CD4-positive, alpha-beta T cell treated with Interleukin-12 subunit alpha and Interleukin-12 subunit beta, for 1 hour (primary cell): ENCODE data around the gene BACE2.
"Not testable (repeated sequence)": the region's sequence is repeated elsewhere in the genome, so short reads cannot be mapped to it uniquely, and the experiment has no call there.

Experiments
- DNase-seq: peaks from one replicate; pipeline ENCODE4 v3.0.0-alpha.2; 2020

BACE2 gene

DNA sequence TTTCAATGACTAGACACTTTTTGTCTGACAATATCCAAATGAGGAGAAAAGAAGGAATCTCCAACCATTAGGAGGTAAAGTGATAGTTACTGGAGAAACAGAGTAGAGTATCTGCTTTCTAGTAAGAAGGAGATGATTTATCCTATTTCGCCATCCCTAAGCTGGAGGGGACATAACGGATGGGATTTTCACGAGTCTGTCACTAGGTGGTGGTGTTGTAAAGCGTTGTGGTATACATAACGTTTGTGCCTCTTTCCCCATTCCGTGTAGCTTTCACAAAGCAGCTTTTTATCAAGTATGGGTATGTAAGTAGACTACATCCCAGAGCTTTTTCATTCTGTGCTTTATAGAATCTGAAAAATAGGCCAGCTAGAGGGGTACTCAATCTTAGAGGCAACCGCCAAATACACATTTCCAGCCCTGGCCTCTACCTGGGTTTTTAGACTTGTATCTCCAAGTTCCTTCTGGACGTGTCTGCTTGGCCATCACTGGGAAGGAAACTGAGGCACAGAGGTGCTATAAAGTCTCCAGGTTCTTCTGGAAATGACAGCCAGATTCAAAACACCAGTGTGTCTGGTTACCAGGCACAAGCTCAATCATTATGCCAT lies 115.4 kb downstream of the BACE2 start:
- DNase-seq, result peak; percentile 71

- no peak for DNase-seq
Observed at GRCh38 chr21:41289431-41289830, 121.5 kb downstream of the BACE2 start.

GRCh38 chr21:41290106-41290799 lies 122.3 kb downstream of the BACE2 start:
- no peak for DNase-seq

GRCh38 chr21:41294548-41295231 lies 126.7 kb downstream of the BACE2 start:
- DNase-seq, result no peak

DNA sequence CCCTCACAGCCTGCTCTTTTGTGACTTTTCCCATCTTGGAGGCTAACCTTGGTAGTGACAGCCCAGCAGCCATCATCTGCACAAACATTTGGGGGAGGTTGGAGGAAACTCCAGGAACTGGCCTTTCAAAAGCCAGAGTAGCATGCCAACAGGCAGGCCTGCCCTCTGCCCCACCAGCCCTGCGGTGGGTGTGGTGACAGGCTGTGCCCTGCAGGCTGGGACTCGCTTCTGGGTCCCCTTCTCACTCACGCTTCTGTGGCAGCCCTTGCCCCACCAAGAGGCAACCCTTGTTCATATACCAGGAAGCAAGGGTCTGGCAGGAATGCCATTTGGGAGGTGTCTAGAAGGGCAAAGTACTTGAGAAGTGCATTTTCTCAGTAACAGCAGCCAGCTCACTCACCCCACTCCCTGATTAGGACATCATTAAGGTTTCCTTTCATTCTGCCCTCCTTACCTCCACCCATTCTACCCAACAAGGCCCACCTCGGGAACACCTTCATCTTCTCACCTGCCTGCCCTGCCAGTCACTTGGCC lies 127.8 kb downstream of the BACE2 start:
- no peak for DNase-seq

GRCh38 chr21:41302976-41303375 lies 135.0 kb downstream of the BACE2 start:
- DNase-seq, result no peak

DNA sequence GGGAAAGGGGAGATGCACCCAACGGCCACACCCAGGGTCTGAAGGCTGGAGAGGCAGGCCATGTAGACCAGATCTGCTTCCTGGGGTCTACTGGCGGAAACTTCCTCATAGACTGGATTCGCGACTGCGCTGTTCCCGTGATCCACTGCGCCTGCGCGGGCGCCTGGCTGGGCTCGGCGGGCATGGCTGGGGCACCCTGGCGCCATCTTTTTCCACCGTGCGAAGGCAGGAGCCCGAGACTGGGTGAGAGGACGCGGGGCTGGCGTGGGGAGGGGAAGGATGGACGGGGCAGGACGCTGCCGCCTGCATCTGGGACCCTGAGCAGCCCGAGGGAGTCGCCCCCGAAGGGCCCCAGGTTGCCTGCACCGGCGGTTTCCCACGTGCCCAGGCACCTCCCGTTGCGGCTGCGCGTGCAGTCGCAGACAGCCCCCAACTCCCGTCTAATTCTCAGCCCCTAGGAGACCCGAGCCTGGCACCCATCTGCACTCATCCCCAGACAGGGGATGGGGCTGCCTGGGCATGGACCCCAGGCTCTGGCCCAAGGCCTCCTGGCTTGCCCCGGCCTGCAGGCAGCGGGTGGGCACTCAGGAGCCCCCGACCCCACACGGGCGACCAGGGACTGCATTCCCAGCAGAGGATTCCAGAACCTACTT lies 136.2 kb downstream of the BACE2 start:
- DNase-seq, result no peak

GRCh38 chr21:41307219-41307618 lies 139.3 kb downstream of the BACE2 start:
- DNase-seq, result no peak

DNA sequence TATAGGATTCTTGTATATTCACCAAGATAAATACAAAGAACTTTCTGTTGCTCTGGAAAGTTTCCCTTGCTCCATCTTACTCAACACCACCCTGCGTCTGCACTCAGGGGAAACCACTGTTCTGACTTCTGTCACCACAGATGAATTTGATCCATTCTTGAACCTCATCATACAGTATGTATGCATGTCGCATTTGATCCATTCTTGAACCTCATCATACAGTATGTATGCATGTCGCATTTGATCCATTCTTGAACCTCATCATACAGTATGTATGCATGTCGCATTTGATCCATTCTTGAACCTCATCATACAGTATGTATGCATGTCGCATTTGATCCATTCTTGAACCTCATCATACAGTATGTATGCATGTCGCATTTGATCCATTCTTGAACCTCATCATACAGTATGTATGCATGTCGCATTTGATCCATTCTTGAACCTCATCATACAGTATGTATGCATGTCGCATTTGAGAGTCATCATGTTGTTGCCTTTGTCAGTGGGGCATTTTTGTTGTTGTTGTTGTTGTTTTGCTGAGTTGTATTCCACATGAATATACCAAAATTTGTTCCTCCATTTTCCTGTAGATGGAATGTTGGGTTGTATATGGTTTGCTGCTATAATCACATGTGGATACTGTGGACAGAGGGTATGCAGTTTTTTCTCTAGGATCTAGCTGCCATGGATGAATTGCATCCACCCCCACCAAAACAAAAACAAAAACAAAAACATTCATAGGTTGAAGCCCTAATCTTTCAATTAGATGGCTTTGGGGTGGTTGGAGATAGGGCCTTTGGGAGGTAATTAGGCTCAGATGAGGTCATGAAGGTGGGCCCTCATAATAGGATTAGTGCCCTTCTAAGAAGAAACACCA lies 145.6 kb downstream of the BACE2 start:
- DNase-seq, result not testable (repeated sequence)

DNA sequence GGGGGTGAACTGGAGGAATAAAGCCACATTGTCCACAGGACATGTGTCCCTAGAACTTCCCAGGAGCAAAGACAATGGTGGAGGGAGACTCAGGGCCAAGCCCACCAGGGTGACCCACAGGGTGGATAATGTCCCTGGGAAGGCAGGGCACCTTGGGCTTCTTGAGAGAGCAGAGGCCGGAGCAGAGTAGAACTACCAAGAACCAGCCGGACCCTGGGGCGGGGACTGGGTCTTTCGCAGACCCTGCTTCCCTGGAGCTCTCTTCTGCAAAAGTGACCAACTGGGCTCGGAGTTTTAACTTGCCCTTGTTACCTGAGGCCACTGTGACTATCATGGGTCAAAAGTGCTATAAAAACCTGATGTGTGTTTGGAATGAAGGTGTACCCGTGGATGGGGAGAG lies 147.8 kb downstream of the BACE2 start:
- no peak for DNase-seq

- no peak for DNase-seq
Observed at GRCh38 chr21:41316200-41317062, 148.5 kb downstream of the BACE2 start, which contains the start of gene FAM3B. TSS of gene FAM3B (plus strand) at chr21:41316801. CDS start at chr21:41316880, 79 bp downstream.

DNA sequence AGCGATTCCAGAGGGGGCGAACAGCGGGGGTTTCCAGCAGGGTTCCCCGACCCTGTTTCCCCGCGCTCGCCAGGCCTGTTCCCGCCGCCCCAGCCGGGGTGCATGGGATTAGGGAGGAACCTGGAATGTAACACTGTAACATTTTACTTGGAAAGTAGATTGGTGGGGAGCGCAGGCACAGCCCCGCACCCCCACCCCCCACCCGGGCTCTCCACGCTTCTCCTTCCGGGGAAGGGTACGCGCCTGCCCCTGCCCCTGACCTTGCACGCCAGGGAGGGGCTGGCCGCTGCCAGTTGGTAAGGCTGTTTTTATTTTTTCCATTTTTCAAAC lies 149.1 kb downstream of the BACE2 start:
- DNase-seq, result no peak

DNA sequence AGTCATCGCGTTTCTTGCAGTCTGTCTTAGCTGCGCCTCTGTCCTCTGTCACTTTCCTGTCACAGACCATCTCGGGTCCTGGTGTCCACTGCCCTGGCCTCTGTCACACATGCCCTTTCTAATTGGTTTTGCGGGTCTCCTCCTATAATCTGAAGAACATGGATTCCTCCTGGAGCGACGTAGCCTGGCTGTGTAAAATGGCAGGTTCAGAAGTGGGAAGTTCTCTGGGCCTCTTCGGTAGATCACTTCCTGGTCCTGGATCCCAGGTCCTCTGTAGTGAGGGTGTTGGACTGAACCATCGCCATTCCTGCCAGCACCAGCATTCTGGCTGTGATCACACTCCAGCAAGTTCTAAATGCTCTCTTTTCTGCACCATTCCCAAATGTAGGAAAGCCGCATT lies 149.5 kb downstream of the BACE2 start:
- DNase-seq, result no peak

- no peak for DNase-seq
Observed at GRCh38 chr21:41318218-41318617, 150.3 kb downstream of the BACE2 start.

DNA sequence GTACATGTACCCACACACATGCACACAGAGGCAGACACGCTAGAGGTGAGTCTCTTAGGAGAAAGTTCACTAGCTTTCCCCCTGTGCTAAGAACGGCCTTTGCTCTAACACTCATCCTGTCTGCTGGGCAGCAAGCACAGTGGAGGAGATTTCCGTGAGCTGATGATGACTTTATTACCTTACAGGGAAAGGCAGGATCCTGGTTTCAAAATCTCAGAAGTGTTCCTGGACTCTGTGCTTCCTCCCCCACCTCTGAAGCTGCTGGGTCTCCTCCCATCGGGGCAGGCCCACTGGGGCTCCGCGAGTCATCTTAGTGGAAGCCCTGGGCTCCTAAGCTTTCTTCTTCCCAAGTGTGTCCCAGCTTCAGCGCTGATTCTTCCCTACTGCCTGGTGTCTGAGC lies 151.3 kb downstream of the BACE2 start:
- DNase-seq, result no peak

GRCh38 chr21:41321211-41321907 lies 153.4 kb downstream of the BACE2 start:
- DNase-seq, result no peak

DNA sequence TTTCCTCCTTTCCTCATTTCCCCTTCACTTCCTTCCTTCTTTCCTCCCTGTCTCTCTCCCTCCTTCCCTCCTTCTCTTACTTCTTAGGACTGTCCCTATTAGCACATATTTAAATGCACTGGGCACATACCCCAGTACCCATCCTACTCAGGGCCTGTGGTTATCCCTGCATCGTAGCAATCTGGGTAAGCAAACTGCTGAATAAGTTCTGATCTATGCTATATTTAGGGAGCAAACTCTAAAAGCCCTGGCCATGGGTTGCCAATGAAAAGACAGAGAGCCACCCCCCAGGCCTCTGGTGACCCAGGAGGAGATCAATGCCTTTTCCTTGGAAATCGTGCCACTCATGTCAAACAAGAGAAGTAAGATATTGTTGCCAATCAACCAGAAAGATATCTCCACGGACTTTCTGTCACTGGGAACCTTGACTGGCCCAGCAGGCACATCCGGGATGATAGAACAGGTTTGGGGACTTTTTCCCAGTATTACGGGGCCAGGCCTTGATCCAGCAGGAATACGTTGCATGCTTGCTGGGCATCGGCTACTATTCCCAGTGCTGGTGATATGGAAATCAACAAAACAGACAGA lies 154.0 kb downstream of the BACE2 start:
- DNase-seq, result no peak

GRCh38 chr21:41322496-41323382 lies 154.8 kb downstream of the BACE2 start:
- no peak for DNase-seq
